Measurements from ENCODE around the gene RSPH10B2.
"Not testable (repeated sequence)": the region's sequence is repeated elsewhere in the genome, so short reads cannot be mapped to it uniquely, and the experiment has no call there.

RSPH10B2 gene

DNA sequence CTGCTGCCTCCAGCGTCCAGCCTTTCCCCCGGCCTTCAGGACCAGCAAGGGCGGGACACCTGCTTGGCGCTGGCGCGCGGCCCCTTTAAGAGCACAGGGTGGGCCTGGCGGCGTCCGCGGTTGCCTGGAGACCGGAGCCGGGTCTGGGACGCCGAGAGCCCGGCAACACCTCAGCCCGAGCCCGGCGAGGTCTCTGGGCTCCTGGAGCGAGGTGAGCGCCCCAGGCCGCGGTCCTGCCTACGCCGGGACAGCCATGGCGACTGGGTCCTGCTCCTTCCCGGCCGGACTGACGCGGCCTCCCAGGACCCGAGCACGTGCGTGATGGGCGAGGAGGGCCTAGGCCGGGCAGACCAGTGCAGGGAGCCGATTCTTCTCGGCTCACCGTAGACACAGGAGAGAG, at the start of gene RSPH10B2:
TSS of gene RSPH10B2 (plus strand) at position 140 of the 400 bp plus-strand sequence. CDS start 3,575 bp downstream, outside the sequence.
- not testable (repeated sequence) for DNase-seq

- DNase-seq: peak in 1 of 2 experiments; percentile 38
Observed at GRCh38 chr7:6705959-6706665, 47.8 kb upstream of the RSPH10B2 start.

DNA sequence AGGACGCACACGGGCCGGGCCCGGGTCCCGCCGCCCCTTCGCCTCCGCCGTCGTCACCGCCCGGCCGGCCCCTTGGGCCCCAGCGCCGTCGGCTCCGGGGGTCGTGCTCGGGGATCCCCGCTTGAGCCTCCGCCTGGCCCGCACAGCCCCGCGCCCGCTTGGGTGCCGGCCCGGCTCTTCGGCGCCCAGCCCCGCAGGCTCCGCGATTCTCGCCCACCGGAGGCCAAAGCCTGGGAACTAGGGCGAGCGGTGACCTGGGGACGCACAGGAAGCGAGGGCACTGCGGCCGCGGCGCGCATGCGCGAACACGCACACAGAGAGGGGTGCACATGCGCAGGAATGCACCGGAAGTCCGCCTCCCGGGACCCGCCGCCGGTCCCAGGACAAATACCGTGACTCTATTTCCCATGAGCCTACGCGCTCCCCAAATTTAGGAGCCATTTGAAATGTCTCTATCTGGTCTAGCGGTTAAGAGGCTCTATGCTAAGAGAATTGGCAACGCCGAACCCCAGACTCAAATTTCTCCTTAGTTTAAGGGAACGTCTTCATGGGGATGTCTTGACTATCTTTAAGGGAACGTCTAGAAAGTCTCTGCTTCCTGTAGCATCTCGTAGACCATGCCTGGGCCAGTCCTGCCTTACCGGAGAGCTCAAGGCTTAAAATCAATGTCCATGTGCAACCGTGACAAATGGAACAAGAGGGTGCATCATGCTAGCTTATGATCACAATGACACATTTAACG, 47.1 kb upstream of the RSPH10B2 start, which contains the start of gene ZNF12:
TSS of gene ZNF12 (minus strand) at position 282 of the 742 bp plus-strand sequence. CDS start 1,774 bp downstream, outside the sequence.
- peak; percentile 88 to 94 for DNase-seq

- no peak for DNase-seq
Observed at GRCh38 chr7:6708304-6708703, 45.6 kb upstream of the RSPH10B2 start.

DNA sequence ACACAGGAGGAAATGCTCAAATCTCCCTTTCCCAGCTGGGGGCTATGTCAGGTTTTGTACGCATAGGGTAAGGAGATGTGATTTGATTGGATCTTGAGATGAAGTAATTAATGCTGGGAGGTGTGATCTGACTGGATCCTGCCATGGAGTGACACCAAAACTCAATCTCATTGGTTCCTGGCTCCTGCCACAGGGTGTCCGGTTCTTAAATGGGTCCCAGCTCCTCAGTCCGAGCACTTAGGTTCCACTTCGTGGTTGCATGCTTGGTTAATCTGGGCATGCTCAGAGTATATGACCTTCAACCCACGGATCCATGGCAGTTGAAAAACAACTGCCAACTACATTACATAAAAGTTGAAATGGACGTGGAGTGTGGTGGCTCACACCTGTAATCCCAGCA, 44.1 kb upstream of the RSPH10B2 start:
- DNase-seq: no peak

DNA sequence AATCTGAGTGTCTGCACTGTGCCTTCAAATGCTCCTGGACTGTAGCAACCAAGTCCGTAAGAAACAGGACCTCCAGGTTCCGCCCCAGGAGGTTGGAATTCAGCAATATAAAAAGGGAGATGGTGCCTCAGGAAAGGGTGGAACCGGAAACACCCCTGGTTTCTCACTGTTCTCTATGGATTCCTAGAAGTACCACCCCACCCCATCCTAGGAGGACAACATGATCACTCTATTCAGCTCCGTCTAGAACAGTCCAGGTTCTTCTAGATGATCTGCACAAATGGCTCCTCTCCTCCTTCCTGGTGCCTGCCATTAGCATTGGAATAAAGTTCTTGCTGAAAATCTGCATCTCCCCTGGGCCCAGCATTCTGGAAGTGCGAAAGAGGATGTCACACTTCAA, 39.5 kb upstream of the RSPH10B2 start:
- no peak for DNase-seq

DNA sequence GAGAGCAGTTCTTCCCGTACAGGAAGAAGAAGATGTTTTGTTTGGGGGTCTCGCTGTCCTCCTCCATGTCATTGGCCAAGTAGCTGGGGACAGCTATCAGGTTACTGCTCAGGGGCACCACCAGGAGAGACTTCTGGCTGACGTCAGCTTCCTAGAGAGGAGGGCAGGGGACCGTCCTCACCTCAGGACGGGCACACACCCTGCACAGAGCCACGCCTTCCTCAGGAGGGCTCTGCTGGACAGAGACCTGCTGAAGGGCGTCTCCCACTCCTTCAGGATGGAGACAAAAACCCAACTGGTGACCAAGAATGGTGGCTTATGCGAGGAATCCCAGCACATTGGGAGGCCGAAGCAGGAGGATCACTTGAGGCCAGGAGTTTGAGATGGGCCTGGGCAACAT, 38.0 kb upstream of the RSPH10B2 start:
- DNase-seq: not testable (repeated sequence)

GRCh38 chr7:6718124-6718523, 35.8 kb upstream of the RSPH10B2 start:
- no peak for DNase-seq

GRCh38 chr7:6724351-6724750, 29.6 kb upstream of the RSPH10B2 start:
- DNase-seq: not testable (repeated sequence)

DNA sequence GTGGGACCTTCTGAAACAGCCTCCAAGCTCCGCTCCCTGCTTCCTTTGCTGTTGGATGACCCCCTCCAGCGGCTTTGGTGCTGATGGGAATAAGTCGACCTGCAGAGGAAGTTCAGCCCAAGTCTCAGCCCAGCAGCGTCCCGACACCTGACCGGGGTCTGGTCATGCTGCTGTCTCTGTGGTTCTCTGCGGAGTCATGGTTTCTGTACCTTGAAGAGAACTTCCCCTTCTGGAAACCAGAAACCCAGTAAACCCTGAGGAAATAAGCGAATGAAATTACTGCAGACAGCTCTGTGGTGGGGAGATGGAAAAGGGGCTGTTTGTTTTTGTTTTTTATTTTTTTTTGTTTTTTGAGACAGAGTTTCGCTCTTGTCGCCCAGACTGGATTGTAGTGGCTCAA, 28.9 kb upstream of the RSPH10B2 start:
- no peak for DNase-seq

DNA sequence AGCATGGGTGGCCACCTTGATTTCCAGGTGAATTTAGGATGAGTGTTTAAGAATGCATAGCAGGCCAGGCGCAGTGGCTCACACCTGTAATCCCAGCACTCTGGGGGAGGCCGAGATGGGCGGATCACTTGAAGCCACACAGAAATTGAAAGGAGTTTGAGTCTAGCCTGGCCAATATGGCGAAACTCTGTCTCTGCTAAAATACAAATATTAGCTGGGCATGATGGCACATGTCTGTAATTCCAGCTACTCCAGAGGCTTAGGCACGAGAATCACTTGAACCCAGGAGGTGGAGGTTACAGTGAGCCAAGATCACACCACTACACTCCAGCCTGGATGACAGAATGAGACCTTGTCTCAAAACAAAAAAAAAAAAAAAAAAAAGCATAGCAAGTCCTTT, 27.6 kb upstream of the RSPH10B2 start:
- not testable (repeated sequence) for DNase-seq

GRCh38 chr7:6727663-6728062, 26.2 kb upstream of the RSPH10B2 start:
- DNase-seq: no peak

DNA sequence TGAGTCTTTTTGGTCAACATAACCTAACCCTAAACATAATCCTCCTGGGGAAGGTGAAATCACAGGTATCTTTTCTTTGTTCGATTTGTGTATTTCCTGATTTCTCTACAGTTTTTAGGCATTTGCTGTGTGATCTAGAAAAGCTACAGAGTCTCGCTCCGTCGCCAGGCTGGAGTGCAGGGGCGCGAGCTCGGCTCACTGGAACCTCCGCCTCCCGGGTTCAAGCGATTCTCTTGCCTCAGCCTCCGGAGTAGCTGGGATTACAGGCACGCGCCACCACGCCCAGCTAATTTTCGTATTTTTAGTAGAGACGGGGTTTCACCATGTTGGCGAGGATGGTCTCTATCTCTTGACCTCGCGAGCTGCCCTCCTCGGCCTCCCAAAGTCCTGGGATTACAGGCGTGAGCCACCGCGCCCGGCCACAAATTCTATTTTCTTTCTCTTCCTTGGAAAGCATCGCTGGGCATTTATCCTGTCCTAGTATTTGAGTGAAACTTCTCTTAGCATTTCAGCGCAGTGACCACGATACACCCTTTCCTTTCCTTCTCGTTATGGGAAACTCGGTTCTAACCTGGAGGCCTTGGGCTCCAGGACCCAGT, 24.9 kb upstream of the RSPH10B2 start:
- not testable (repeated sequence) for DNase-seq

GRCh38 chr7:6729492-6730342, 24.2 kb upstream of the RSPH10B2 start:
- peak; percentile 81 to 88 for DNase-seq

DNA sequence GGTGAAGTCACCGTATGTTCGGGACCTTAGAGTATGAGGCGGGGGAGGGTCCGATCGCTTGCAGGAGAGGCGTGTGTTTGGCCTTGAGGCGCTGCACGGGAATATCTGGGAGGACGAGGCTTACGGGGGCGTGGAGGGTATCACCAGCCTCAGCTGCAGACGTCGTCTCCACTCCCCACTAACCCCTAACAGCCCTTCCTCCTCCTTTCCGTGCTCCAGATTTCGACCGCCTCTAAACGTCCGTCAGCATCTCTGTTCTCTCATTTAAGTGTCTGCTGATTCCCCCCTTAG, 23.6 kb upstream of the RSPH10B2 start:
- no peak for DNase-seq

GRCh38 chr7:6738415-6738814, 15.5 kb upstream of the RSPH10B2 start:
- not testable (repeated sequence) for DNase-seq

- not testable (repeated sequence) for DNase-seq
Observed at GRCh38 chr7:6744410-6745100, 9.3 kb upstream of the RSPH10B2 start.

GRCh38 chr7:6749335-6749734, 4.6 kb upstream of the RSPH10B2 start:
- not testable (repeated sequence) for DNase-seq

- DNase-seq: not testable (repeated sequence)
Observed at GRCh38 chr7:6750173-6750572, 3.7 kb upstream of the RSPH10B2 start.

GRCh38 chr7:6761186-6761585, 7.3 kb downstream of the RSPH10B2 start:
- DNase-seq: not testable (repeated sequence)

DNA sequence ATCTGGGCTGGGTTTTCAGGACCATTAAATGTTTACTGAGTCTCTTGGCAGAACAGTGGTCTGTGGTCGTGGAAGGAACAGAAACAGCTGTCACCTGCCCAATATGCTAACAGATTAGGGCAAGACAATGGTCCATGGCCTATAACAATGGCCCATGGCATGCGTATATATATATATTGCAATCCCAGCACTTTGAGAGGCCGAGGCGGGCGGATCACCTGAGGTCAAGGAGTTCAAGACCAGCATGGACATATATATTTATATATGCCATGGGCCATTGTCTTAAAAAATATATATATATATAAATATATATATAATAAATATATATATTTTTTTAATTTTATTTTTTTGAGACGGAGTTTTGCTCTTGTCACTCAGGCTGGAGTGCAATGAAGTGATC, 27.7 kb downstream of the RSPH10B2 start:
- DNase-seq: not testable (repeated sequence)

DNA sequence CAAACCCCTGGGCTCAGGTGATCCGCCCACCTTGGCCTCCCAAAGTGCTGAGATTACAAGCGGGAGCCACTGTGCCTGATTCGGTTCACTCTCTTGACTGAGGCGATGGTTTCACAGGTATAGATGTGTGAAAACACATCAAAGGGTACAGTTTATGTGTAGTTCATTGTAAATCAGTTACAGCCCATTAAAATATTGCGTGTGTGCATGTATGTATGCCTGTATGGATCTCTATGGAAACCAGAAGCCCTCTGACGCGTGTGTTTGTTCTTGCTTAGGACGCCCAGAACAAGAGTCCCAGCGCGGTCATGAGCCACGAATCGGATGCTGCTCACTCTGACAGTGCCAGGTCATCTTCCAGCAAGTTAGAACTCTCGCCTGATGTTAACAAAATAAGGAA, 35.5 kb downstream of the RSPH10B2 start:
- not testable (repeated sequence) for DNase-seq

All from SW 1271 (cell line).